ENCODE data around the gene OBSCN. TPM values are rescaled to one million over a fixed set of nuclear protein-coding genes. Genes with fewer than 3 reads are reported as not detected.
A peak's percentile ranks its signal among the peaks of the same experiment; 100 is the strongest.

OBSCN gene
- polyA plus RNA-seq, 3 donors, result 32.0 to 53.4 (median 48.5) TPM

DNA sequence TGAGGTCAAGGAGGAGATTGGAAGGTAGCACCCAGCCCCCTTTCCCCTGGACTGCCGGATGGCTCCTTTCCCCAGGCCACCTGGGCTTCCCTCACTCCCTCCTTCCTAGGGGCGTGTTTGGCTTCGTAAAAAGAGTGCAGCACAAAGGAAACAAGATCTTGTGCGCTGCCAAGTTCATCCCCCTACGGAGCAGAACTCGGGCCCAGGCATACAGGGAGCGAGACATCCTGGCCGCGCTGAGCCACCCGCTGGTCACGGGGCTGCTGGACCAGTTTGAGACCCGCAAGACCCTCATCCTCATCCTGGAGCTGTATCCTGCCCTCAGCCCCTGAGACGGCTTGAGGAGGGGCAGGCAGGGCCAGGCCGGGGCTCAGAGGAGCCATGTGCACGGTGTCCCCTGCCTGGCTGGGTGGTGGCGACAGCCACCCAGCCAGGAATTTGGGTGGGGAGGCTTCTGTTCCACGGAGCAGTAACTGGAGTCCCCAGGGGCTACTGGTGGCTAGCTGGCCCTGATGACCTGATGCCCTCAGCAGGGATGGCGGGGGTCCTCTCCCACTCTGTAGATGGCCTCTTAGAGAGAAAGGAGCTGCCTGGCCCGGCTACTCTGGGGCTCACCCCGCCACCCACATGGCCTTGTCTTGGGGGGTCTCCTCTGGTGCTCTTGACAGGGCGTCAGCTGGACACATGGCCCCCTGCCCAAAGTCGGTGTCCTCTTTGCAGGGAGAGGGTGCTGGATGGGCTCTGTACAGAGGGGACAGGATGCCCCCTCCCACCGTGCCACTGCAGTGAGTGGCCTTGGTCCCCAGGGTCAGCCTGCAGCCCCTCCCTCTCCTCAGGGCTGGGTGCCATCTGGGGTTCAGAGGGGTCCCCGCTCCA lies 159.3 kb downstream of the OBSCN start:
- DNase-seq, result no peak

- DNase-seq, result no peak
Measured at GRCh38 chr1:228367798-228368791, 160.3 kb downstream of the OBSCN start.

- no peak for DNase-seq
Measured at GRCh38 chr1:228368801-228369607, 161.2 kb downstream of the OBSCN start.

DNA sequence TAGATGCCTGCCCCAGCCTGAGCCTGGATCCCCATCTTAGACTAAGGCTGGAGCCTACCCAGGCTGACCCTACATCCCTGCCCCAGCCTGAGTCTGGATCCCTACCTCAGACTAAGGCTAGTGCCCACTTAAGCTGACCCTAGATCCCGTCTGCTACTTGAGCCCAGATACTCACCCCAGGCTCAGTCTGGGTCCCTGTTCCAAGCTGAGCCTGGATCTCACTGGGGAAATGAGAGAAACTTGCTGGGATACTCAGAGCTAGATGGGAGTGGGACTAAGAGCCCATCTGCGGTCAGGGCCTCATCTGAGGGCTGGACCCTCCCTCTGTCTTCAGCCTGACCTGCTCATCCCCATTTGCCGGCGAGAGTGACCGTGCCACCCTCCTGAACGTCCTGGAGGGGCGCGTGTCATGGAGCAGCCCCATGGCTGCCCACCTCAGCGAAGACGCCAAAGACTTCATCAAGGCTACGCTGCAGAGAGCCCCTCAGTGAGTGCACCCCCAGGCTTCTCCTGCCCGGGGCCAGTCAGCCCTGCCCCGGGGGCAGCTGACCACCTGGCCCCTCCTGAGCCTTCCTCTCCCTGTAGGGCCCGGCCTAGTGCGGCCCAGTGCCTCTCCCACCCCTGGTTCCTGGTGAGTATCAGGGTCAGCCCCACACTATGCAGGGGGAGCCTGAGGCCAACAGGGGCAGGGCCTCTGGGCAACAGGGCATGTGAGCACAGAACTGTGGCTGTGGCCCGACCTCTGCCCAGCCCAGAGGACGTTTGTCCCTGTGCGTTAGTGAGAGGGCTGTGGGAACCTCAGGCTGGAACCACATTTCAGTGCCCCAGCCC lies 162.0 kb downstream of the OBSCN start:
- no peak for DNase-seq

DNA sequence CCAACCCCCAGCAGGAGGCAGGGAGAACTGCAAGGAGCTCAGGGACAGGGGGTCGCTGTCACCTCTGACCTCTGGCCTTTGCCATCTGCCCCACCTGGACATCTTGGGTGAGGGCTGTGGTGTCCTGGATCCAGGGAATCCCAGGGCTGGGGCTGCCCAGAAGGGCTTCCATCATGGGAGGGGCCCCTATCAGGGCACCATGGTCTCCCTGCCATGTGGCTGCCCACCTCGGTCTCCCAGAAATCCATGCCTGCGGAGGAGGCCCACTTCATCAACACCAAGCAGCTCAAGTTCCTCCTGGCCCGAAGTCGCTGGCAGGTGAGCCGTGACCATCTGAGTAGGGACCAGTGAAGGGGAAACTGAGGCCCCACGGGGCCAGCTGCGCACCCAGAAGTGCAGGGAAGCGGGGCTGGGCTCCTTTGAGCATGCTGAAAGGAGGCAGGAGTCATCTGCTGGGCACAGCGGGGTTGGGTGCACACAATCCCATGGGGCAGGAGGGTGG lies 162.6 kb downstream of the OBSCN start:
- no peak for DNase-seq

DNA sequence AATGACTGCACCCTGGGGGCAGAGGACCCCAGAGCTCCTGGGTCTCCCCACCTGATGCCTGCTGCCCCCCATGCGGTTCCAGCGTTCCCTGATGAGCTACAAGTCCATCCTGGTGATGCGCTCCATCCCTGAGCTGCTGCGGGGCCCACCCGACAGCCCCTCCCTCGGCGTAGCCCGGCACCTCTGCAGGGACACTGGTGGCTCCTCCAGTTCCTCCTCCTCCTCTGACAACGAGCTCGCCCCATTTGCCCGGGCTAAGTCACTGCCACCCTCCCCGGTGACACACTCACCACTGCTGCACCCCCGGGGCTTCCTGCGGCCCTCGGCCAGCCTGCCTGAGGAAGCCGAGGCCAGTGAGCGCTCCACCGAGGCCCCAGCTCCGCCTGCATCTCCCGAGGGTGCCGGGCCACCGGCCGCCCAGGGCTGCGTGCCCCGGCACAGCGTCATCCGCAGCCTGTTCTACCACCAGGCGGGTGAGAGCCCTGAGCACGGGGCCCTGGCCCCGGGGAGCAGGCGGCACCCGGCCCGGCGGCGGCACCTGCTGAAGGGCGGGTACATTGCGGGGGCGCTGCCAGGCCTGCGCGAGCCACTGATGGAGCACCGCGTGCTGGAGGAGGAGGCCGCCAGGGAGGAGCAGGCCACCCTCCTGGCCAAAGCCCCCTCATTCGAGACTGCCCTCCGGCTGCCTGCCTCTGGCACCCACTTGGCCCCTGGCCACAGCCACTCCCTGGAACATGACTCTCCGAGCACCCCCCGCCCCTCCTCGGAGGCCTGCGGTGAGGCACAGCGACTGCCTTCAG lies 163.3 kb downstream of the OBSCN start:
- no peak for DNase-seq

DNA sequence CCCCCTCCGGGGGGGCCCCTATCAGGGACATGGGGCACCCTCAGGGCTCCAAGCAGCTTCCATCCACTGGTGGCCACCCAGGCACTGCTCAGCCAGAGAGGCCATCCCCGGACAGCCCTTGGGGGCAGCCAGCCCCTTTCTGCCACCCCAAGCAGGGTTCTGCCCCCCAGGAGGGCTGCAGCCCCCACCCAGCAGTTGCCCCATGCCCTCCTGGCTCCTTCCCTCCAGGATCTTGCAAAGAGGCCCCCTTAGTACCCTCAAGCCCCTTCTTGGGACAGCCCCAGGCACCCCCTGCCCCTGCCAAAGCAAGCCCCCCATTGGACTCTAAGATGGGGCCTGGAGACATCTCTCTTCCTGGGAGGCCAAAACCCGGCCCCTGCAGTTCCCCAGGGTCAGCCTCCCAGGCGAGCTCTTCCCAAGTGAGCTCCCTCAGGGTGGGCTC lies 163.9 kb downstream of the OBSCN start:
- DNase-seq, result no peak

- peak; percentile 72 for DNase-seq
Measured at GRCh38 chr1:228372183-228373003, 164.5 kb downstream of the OBSCN start.

- DNase-seq, result no peak
Measured at GRCh38 chr1:228373004-228373680, 165.3 kb downstream of the OBSCN start.

- no peak for DNase-seq
Measured at GRCh38 chr1:228373681-228374571, 166.1 kb downstream of the OBSCN start.

DNA sequence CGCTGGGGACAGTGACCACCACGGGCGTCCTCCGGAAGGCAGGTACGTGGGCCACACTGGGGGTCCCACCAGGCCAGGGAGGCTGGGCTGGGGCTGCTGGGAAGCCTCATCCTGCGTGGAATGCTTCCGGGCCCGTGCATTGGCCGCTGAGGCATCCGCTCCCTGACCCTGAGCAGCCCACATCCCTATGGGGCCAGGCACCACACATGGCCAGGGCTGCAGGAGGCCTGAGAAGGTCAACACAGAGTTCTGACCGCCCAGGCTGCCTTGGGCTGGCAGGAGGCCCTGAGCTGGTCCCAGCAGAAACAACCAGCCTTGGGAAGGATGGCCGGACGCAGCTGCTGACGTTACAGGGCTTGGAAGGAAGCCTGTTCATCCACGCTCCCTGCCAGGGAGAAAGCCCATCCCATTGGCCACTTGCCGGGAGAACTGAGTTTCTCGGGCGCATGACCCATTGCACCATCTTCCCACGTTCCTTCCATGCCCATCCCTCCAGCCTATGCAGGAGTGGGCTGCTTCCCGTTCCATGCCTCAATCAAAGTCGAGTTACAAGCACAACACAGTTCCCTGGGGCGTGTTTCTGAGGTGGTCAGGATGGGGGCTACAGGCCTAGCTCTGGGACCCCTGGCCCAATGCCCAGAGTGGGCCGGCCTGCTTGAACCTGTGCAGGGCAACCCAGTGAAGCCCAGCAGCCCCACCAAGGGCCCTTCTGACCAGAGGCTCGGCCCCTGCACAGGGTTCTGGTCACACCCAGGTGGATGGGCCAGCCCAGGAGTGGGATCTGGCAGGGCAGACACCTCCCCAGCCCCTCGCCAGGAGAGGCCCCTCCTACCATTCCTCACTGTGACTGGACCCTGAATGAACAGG lies 167.1 kb downstream of the OBSCN start:
- DNase-seq, result no peak

DNA sequence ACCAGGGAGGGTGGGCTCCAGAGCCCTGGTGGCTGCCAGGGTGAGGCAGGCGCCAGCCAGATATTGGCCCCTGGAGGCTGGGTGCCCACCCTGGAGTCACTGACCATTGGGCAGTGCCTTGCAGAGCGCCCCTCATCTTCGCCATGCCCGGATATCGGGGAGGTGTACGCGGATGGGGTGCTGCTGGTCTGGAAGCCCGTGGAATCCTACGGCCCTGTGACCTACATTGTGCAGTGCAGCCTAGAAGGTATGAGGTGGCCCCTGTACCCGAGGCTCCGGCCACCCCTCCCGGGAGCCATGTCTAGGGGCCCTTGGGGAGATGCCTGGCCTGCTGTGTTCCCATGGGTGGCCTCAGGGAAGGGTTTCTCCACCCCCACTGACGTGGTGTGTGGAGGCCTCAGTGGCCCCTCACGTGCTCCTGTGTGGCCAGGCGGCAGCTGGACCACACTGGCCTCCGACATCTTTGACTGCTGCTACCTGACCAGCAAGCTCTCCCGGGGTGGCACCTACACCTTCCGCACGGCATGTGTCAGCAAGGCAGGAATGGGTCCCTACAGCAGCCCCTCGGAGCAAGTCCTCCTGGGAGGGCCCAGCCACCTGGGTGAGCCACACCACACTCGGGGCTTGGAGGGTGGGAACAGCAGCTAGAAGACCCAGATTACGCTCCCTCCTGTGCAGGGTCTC lies 167.9 kb downstream of the OBSCN start:
- DNase-seq, result no peak

GRCh38 chr1:228376262-228376628 lies 168.4 kb downstream of the OBSCN start:
- DNase-seq, result no peak

DNA sequence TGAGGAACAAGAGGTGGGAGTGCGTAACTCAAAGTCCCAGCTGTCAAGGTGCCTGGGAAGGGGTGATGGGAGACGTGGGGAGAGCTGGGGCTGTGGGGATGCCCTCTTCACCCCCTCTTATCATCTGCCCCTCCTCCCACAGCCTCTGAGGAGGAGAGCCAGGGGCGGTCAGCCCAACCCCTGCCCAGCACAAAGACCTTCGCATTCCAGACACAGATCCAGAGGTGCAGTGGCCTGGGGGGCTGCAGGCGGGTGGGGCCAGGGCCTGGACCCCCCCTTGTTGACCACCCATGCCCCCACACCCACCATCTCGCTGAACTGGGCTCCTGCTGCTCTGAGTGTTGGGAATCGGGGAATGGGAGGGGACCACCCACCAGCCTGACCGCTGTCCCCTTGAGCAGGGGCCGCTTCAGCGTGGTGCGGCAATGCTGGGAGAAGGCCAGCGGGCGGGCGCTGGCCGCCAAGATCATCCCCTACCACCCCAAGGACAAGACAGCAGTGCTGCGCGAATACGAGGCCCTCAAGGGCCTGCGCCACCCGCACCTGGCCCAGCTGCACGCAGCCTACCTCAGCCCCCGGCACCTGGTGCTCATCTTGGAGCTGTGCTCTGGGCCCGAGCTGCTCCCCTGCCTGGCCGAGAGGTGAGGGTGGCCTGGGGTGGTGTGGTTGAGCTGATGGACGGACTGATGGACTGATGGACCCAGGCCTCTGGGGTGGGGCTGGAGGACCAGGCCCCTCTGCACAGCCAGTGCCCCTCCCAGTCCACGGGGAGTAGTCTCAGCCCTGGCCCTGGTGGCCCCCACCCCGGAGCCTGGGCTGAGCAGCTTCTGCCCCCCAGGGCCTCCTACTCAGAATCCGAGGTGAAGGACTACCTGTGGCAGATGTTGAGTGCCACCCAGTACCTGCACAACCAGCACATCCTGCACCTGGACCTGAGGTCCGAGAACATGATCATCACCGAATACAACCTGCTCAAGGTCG lies 169.1 kb downstream of the OBSCN start:
- DNase-seq, result no peak

All from renal pelvis (tissue), 4 donors.